Measurements from ENCODE around the gene PEDS1.
A peak's percentile ranks its signal among the peaks of the same experiment; 100 is the strongest.
"Not testable (repeated sequence)": the region's sequence is repeated elsewhere in the genome, so short reads cannot be mapped to it uniquely, and the experiment has no call there.

The PEDS1 gene

DNA sequence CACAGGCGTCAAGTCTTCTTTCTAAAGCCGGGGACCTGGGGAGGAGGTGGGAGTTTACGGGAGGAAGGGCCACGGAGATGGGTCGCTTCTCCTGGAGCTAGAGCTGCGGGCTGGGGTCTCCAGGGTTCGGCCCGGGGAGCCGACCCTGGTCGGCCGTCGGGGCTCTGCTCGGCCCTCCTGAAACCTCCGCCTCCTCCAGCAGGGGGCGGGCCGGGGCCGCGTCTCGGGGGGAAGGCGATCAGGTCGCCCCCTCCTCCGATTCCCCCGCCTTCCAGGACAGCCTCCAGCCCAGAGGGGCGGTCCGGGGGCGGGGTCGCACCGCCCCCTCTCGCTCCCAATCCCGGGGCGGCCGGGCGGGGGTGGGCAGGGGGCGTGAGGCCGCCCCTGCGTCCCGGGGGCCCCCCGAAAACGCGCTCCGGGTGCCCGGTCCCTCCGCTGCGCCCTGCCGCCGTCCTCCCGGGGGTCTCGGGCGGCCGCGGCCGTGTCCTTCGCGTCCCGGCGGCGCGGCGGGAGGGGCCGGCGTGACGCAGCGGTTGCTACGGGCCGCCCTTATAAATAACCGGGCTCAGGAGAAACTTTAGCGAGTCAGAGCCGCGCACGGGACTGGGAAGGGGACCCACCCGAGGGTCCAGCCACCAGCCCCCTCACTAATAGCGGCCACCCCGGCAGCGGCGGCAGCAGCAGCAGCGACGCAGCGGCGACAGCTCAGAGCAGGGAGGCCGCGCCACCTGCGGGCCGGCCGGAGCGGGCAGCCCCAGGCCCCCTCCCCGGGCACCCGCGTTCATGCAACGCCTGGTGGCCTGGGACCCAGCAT lies 36.9 kb upstream of the PEDS1 start, which contains the start of gene CEBPB:
Gene CEBPB (plus strand): TSS at position 580 of the 814 bp plus-strand sequence. CDS start 204 bp downstream, at position 784.
- peak; percentile 99 for DNase-seq (ENCODE audit: low spot score)

DNA sequence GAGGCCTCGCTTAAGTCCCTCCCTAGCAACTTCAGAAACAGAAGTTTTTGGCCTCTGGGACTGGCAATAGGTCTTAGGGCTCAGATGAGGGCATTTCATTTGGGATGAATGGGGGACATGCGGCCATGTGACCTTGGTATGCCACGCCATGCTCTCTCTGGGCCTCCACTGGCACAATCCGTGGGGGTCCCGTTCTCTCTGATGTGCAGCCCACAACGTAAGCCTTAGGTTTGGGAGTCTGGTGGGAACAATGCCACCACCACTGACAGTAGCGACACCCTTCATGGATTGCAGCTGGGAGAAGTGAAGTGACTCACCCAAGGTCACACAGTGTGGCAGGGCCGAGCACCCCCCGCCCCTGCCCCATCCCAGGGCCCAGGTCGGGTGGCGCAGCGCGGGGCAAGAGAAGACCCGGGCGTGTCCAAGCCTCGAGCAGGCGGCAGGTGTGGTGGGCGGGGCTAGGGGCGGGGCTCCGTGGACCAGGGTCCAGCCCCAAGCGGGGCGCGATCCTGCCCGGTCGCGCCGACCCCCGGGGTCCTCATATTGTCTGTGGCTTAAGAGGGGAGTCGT lies 36.2 kb upstream of the PEDS1 start:
- no peak for DNase-seq (ENCODE audit: low spot score)

GRCh38 chr20:50188879-50189680 lies 35.6 kb upstream of the PEDS1 start:
- no peak for DNase-seq (ENCODE audit: low spot score)

DNA sequence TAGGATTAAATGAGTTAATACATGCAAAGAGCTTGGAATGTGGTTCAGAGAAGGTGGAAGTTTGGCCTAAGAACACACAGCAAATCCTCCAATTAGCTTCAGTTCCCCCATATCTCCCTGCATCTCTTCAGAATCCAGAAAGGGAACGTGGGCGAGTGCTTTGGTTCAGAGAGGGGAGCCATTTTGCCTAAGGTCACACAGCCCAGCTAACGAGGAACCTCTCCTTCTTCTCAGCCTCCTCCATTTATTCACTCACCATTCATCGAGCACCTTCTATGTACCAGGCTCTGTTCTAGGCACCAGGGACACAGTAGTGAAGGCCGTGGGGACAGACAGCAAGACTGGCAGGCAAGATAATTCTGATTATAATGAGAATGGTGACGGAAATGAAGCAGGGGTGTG lies 34.8 kb upstream of the PEDS1 start:
- no peak for DNase-seq (ENCODE audit: low spot score)

- DNase-seq (ENCODE audit: low spot score): no peak
Observed at GRCh38 chr20:50187403-50188051, 34.0 kb upstream of the PEDS1 start.

DNA sequence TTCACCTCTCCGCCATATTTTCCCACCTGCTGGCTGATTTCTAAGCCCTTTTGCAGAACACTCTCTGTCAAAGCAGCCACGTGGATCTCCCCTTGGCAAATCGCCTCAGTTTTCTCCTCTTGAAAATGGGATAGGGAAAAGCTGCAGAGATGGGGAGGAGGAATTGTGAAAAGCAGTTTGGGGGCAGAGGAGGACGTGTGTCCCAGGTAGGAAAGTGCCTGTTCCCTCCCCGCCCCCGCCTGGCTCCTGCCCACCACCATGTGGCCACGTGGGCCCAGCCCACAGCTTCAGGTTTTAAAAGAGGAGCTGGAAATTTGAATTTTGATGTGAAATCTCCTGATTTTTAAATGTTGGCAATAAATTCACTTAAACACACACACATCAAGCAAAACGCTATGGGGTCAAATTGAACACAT lies 33.5 kb upstream of the PEDS1 start:
- no peak for DNase-seq (ENCODE audit: low spot score)

- peak; percentile 86 for DNase-seq (ENCODE audit: low spot score)
Observed at GRCh38 chr20:50186151-50186885, 32.8 kb upstream of the PEDS1 start.

GRCh38 chr20:50185426-50185825 lies 31.9 kb upstream of the PEDS1 start:
- DNase-seq (ENCODE audit: low spot score): no peak

DNA sequence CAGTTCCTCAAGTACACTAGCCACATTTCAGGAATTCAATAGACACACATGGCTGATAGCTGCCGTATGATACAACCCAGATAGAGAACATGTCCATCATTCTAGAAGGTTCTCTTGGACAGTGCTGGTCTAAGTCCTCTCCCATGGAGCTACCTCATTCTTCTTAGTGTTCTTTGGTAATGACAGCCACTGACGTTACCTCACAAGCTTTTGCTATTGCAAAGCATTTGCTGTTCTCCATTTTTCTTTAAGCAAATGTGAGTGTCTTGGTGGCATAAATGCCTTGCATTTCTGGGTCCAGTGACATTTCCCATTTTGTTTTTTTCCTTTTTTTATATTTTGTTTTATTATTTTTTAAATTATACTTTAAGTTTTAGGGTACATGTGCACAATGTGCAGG lies 28.8 kb upstream of the PEDS1 start:
- DNase-seq (ENCODE audit: low spot score): no peak

- DNase-seq (ENCODE audit: low spot score): no peak
Observed at GRCh38 chr20:50181344-50181743, 27.8 kb upstream of the PEDS1 start.

DNA sequence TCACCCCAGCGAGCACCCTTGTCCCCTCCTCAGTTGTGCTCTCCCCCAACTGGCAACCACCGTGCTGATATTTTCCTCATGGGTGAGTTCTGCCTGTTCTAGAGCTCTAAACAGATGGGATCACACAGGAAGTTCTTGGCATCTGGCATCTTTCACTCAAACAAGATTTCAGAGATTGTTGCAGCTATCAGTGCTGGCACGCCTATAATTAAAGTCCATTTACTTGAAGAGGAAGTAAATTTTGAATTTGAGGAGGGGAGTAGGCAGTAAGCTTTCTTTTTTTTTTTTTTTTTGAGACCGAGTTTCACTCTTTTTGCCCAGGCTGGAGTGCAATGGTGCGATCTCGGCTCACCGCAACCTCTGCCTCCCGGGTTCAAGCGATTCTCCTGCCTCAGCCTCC lies 25.1 kb upstream of the PEDS1 start:
- DNase-seq (ENCODE audit: low spot score): not testable (repeated sequence)

- no peak for DNase-seq (ENCODE audit: low spot score)
Observed at GRCh38 chr20:50175938-50176933, 22.7 kb upstream of the PEDS1 start.

- no peak for DNase-seq (ENCODE audit: low spot score)
Observed at GRCh38 chr20:50174456-50174855, 20.9 kb upstream of the PEDS1 start.

DNA sequence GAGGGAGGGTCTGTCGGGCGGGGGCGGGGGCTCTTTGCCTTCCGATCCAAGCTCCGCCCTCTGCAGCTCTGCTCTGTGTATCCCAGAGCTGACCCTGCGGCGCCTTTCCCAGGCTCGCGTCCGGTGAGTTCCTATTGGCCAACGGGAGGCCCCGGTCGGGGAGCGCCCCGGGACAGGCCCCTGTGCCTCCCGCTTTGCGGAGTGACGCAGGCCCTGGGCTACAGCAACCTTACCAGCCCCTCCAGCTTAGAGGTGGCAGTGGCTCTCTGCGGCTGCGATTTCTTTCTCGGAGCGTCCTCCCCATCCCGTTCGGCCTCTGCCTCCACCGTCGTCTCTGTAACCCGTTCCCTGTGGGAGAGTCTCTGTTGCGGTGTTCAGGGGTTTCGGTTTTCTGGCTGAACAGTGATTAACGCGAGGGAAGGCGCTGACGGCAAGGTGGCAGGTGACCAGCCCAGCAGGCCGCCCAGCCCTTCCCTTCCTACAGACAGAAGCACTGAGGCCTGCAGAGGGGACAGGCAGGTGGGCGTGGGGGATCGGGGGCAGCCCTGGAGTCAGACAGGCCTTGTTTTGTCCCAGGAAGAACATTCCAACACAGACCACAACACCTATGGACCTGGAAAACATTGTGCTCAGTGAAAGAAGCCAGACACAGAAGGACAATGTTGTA lies 19.0 kb upstream of the PEDS1 start:
- DNase-seq (ENCODE audit: low spot score): peak; percentile 94

DNA sequence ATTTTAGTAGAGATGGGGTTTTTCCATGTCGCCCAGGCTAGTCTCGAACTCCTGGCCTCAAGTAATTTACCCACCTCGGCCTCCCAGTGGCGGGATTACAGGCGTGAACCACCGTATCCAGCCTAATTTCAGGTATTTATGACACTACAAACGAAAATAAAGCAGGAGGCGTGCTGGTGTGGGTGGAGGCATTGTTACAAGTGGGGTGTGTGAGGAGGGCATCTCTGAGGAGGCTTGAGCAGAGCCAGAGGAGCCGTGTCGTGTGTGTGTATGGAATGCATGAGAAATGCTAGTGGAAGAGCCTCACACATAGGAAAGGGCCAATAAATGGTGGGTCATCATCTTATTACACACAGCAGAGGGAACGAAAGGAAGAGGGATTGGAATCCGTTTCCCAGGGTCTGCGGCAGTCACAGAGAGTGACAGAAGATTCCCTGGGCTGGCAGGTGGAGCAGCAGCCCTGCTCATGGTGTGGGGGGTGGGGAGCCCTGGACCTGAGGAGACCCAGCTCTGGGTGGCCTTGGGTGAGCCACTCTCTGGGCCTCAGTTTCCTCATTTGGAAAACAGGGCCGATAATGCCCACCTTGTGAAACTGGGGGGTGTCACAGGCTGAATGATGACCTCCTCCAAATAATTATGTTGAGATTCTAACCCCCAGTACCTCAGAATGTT lies 17.2 kb upstream of the PEDS1 start:
- no peak for DNase-seq (ENCODE audit: low spot score)

DNA sequence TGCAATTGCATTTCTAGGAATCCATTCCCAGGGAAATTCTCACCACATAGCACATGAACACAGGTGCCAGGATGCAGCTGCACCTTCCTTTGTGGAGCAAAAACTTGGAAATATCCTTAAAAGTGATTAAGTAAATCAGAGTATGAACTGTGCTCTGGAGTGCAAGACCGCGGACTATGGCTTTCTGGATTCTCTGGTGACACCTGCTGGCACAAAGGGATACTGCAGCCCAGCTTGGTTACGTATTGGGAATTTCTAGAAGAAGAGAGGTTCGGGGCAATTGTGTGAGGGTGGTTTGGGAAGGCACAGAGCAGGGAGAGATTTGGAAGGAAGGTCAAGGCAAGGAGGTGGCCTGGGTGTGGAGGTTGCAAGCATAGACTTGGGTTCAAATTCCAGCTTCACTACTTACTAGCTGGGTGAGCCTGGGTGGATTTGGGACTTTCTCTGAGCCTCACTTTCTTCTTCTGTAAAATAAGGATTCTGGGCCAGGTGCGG lies 15.9 kb upstream of the PEDS1 start:
- DNase-seq (ENCODE audit: low spot score): peak; percentile 76

DNA sequence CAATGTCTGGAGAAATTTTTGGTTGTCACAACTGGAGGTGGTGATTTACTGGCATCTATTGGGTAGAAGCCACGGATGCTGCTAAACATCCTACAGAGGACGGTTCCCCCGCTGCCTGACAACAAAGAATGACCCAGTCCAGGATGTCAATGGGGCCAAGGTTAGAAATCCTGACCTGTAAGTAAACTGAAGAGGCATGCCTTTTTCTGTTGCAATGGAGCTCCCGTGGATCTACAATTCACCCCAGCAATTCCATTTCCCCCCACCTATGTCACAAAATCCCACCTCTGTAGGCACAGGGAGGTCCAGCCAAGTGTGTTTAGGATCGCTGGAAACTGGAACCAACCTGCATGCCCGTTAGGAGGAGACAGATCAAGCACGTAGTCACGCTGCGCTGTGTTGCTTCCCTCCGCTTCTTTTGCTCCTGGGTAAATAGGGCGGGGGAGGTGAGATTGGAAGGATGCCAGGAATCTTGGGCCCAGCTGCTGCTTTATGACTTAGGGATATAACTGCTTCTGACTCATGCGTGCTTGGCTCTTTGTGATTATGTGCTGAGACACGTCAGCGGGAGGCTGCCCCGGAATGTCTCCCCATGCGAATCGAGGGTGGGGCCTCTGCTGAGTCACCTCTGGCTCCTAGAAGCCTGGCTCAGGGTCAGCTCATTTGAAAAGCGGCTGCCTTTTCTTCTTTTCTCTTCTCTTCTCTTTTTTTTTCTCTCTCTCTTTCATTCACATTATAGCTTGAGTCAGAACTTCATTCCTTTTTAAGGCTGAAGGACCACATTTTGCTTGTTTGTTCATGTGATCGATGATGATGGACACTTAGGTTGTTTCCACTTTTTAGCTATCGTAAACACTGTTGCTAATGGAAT lies 12.4 kb upstream of the PEDS1 start:
- peak; percentile 96 for DNase-seq (ENCODE audit: low spot score)

Data from GM03348 (cell line).